RPMI8226 (cell line): ENCODE results near the gene KLF7.

Experiments
- DNase-seq: peaks from one replicate; pipeline ENCODE4 v3.0.0-alpha.2; 2015

KLF7 gene

GRCh38 chr2:207166349-207167098 is 776 bp upstream of the KLF7 start:
- DNase-seq = peak; percentile 77

- DNase-seq = peak; percentile 98
These were observed 246 bp upstream of the KLF7 start for GRCh38 chr2:207166039-207166348.

- DNase-seq = peak; percentile 58
These were observed 1.5 kb downstream of the KLF7 start for GRCh38 chr2:207164006-207164831.

- no peak for DNase-seq
These were observed 2.1 kb downstream of the KLF7 start for GRCh38 chr2:207163756-207164005.

GRCh38 chr2:207163053-207163755 is 2.5 kb downstream of the KLF7 start:
- DNase-seq = no peak

- DNase-seq = no peak
These were observed 3.4 kb downstream of the KLF7 start for GRCh38 chr2:207162316-207162715.

GRCh38 chr2:207161247-207162123 is 4.3 kb downstream of the KLF7 start:
- no peak for DNase-seq

GRCh38 chr2:207160115-207160514 is 5.6 kb downstream of the KLF7 start:
- DNase-seq = no peak

- DNase-seq = no peak
These were observed 6.7 kb downstream of the KLF7 start for GRCh38 chr2:207159002-207159401.

GRCh38 chr2:207157731-207158130 is 8.0 kb downstream of the KLF7 start:
- no peak for DNase-seq

GRCh38 chr2:207157162-207157481 is 8.6 kb downstream of the KLF7 start:
- no peak for DNase-seq

GRCh38 chr2:207156451-207157161 is 9.1 kb downstream of the KLF7 start:
- DNase-seq = no peak

GRCh38 chr2:207155516-207156444 is 10.0 kb downstream of the KLF7 start:
- no peak for DNase-seq

- DNase-seq = no peak
These were observed 10.9 kb downstream of the KLF7 start for GRCh38 chr2:207154556-207155510.

- DNase-seq = no peak
These were observed 12.3 kb downstream of the KLF7 start for GRCh38 chr2:207153266-207153975.

- no peak for DNase-seq
These were observed 14.7 kb downstream of the KLF7 start for GRCh38 chr2:207151048-207151447.

GRCh38 chr2:207150284-207150683 is 15.5 kb downstream of the KLF7 start:
- no peak for DNase-seq

GRCh38 chr2:207149249-207150213 is 16.2 kb downstream of the KLF7 start:
- DNase-seq = no peak
